Colon (tissue), 2 donors: ENCODE measurements around the gene GCHFR.

ENCODE experiments used
- FAIRE-seq: peaks from 2 replicates; lab custom pipeline; 2012; peaks lifted over from hg19 to GRCh38; lab: Jason Lieb, UNC
- donor health status: control.
- donor health status: control.

The GCHFR gene

DNA sequence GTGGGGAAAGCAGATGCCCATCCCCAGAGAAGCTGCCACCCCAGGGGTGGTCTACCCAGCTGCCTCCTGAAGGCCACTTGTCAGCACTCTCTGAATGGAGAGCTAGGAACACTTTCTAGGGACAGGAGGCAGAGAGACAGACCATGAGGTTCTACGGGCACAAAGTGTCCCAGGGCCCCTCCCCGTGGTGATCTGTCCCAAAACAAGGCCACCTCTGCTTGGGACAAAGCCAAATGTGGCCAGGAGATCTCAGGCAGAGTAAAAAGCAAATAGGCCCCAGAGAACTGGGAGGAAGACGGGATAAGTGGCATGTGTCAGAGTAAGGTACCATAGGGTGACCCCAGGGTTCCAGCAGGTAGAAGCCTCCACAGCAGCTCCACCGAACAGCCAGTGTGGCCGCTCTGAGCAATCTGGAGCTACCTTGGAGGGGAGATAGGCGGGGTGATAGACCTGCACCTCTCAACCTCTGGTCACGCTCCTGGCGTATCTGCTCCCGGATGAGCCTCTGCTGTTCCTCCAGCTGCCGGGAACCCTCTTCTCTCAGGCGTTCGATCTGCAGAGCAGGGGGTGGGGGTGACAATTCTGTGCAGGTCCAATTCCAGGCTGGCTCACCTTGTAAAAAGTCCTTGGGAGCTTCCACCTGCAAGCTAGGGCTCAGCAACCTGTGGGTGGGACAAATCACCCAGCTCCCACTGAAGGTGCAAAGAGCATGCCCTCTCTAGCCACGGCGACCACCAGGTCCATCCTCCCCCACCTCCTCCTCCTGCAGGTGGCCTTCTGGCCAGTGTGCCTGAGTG lies 12.1 kb downstream of the GCHFR start:
- no peak for FAIRE-seq

DNA sequence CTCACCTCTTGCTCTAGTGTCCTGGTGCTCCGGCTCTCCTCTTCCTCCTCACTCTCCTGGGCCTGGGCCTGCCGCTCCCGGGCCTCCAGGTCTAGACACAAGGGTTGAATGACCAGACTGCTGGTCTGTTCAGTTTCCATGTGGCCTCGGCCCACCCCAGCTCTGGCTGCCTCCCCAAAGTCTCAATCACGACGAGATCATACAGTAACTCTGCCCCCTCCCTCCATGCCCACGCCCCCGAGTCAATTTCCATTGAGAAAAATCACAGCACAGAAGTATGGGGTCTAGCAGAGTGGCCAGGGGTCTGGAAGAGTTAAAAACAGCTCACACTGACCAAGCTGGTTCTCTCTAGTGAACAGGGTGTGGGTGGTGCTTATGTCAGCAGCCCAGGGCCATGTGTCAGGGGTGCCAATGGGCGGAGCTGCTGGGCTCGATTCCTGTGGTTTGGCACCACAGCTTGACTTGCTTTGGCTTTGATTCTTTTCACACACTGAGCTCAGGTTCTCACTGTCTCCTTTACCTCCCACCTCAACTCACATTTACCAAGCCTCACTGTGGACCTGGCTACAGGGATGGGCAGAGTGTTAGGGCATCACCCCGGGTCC lies 12.8 kb downstream of the GCHFR start:
- FAIRE-seq, result no peak

DNA sequence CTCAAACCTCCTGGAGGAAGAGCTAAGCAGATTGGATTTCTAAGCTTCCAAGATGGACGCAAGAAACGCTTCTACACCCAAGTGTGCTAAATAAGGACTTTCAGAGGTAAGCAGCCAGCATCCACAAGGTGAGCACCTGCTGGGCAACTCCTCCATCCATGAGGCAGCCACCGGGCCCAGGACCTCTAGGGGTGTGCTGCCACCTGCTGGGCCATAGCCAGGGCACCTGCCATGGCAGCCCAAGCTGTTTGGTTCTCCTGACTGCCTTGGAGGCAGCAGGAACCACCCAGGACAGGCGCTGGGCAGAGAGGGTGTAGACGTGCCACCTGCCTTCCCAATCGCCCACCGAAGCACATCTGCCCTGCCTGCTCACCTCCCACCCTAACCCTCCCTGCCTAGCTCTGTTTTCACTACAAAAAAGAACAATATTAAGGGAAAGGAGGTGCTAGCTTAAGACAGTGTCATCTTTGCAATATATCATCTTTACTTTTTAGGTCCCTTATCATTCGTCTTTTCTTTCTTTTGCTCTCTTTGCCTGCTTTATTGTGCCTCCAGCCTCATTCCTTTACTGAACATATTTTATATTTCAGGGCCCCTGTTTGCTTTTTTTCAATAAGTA lies 18.9 kb downstream of the GCHFR start:
- FAIRE-seq, result no peak

- FAIRE-seq, result no peak
Measured at GRCh38 chr15:40785164-40785563, 21.3 kb downstream of the GCHFR start.

GRCh38 chr15:40785814-40786213 lies 21.9 kb downstream of the GCHFR start:
- no peak for FAIRE-seq

GRCh38 chr15:40787344-40787841 lies 23.5 kb downstream of the GCHFR start:
- FAIRE-seq, result no peak

- FAIRE-seq, result no peak
Measured at GRCh38 chr15:40787991-40788390, 24.1 kb downstream of the GCHFR start.

DNA sequence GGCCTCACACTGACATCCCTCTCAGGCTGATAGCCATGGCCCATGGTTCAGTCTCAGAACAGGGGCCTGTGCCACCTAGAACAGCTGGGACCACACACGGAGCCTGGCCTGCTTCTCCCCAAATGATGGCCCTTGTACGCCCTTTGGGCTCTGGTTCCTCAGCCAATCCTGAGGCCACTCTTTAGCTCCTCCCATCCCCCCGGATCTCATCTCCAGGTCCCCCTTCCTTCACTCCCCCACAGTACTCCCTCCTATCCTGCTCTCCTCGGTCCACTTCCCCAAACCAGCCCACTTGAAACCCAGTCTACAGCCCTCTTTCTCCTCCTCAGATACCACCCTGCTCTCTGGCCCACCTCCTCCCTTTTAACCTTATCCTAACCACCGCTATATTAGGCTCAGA lies 25.3 kb downstream of the GCHFR start:
- FAIRE-seq, result no peak

- FAIRE-seq, result no peak
Measured at GRCh38 chr15:40789999-40790398, 26.1 kb downstream of the GCHFR start.

- no peak for FAIRE-seq
Measured at GRCh38 chr15:40790718-40791117, 26.9 kb downstream of the GCHFR start.

- FAIRE-seq, result no peak
Measured at GRCh38 chr15:40792394-40792793, 28.5 kb downstream of the GCHFR start.

DNA sequence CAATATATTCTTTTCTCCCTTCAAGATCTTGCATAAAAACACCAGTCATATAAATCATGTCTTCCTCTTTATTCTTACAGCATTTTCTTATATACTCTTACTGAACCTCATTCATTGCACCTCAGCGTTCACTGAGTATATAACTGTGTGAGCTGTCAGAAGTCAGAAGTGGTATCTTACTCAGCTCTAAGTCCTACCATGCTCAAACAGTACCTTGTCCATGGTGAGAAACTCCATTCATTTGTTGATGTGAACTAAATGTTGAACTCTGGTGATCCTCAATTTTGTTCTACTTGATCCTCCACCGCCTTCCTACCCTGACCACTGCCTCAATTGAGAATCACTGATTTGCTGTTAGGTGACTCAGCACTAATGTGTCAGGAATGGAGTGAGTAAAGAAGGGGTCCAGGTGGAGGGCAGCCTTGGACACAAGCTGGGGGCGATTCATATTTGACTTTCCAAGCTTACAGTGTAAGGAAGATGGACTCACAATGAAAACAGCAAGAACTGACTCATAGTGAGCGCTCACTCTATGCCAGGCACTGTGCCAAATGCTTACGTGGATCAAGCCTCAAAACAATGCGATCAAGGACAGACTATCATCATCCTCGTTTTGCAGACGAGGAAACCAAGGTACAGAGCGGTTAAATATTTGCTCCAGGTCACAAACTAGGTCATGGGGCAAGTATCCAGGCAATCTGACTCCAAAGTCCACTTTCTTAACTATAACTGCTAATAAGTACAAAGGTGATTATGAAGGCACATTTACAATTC lies 29.5 kb downstream of the GCHFR start:
- FAIRE-seq, result no peak

- no peak for FAIRE-seq
Measured at GRCh38 chr15:40796041-40796440, 32.2 kb downstream of the GCHFR start.

- FAIRE-seq, result no peak
Measured at GRCh38 chr15:40796512-40796911, 32.6 kb downstream of the GCHFR start.

- FAIRE-seq, result no peak
Measured at GRCh38 chr15:40799523-40799922, 35.7 kb downstream of the GCHFR start.

DNA sequence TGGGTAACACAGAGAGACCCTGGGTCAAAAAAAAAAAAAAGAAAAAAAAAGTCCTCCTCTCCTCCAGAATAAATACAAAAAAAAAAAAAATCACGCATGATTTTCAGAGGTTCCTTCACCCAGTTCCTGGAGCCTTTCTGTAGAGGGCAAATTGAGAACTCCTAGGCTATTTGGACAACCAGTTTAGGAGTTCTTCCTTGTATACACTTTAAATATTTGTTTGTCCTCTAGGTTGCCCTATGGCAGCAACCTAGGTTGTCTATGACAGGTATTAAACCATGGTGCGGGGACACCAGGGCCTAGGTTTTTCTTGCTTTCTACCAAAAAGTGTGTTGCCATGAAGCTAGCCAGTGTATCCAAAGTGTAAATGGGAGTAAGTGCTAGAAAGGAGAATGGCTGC lies 39.2 kb downstream of the GCHFR start:
- FAIRE-seq, result no peak

DNA sequence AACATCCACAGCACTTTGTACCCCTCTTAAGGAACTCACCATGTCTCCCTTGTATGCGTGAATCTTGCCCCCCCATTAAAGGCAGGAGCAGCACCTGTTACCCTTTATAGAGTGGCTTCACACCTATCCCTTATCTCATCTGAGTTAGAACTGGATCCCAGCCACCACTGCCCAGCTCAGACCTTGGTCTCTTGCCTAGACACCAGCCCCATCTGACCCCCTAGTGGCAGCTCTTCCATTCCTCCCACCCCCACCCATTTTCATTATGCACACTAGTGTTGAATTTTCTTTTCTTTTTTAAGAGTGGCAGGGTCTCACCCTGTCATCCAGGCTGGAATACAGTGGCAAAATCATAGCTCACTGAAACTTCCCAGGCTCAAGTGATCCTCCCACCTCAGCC lies 39.8 kb downstream of the GCHFR start:
- no peak for FAIRE-seq

DNA sequence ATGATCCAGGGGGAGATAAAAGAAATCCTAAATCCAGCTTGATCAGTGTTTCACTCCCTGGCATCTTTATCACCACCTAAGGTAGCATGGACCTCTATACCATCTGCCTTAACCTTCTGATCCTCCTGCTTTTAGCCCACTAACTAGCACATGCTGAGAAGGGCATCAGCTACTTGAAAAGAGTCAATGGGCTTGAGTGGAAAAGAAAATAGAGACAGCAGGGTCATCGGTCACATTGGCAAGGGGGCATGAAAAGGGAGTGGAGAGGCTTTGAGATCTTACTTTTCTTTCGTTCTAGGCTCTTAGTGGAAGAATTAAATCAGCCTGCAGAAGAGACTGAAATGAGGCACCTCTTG lies 42.8 kb downstream of the GCHFR start:
- FAIRE-seq, result no peak

DNA sequence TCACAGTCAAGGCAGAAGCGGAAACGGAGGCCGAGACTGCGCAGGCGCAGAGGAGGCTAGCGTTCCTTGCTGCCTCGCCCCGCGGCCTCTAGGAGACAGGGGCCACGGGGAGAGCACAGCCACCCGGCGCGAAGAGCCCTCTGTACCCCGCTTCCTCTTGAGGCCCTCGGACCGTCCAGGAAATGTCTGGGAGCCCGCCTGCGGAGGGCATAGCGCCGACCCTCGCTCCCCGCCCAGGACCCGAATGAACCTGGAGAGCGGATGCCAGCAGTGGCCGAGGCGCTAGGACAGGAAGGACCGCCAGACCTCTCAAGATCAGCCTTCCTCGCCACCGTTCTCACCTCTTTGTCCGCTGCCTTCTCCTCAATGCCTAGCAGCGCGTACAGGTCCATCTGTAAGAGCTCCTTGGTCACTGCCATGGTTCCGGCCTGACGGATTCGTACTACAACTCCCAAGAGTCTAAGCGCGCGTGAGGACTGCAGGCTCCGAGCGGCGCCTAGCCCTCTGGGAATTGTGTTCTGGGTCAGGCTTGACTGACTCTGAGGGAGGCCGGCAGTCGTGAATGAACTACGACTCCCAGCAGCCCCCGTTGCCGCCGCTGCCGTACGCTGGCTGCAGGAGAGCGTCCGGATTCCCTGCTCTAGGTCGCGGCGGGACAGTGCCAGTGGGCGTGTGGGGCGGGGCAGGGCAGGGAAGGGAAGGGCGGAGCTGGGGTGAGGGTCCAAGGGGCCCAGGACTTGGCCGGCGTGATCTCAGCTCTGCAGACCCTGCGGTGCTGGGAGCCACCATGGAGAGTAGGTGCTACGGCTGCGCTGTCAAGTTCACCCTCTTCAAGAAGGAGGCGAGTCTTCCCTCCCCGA lies 43.4 kb downstream of the GCHFR start, which contains the start of the genes DNAJC17 and ZFYVE19:
TSS of gene DNAJC17 (minus strand) at position 446 of the 860 bp plus-strand sequence. CDS start at position 419, 27 bp downstream.
TSS of gene ZFYVE19 (plus strand) at position 62 of the 860 bp plus-strand sequence. CDS start at position 563, 501 bp downstream.
- no peak for FAIRE-seq

DNA sequence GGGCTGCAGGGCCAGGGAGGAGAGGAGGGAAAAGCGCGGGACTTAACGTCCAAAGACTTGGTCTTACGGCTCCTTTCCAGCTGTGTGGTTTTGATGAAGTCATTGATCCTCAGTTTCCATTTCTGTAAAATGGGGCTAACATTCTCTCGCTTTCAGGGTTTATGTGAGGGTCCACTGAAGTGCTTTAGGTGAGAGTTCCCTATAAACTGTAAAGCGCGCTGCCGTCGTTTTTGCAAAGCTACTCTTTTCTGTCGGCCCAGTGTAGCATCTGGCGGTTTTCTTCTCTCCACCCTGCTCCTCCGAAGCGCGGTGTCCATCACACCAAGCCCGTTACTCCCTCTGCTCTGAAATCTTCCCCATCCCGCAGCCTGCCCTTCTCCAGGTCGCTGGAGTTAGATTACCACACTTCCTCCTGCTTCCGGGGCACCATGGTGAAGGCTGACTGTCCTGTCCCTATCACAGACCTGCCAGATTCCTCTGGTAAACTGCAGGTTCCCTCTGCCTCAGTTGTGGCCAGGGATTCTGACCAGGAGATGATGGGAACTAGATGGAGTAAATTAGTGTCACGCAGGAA lies 44.1 kb downstream of the GCHFR start:
- FAIRE-seq, result no peak

DNA sequence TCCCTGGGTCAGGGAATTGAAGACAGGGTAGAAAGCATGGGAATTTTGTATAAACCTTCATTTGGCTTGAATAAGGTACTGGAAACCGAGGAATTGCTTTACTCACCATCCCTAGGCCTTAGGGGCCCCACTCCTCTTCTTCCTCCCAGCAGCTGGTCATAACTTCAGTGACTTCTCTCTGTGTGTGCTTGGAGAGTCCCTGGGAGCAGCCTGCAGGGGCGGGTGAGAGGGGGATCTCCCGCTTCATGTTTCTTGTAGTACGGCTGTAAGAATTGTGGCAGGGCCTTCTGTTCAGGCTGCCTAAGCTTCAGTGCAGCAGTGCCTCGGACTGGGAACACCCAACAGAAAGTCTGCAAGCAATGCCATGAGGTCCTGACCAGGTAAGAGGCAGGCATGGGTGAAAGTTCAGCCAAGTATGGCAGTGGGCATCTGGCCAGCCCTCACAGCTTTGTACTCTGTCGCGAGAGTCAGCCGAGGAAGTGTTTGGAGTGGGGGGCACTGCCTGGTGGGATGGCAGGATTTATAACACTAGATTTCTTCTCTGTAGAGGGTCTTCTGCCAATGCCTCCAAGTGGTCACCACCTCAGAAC lies 45.1 kb downstream of the GCHFR start:
- no peak for FAIRE-seq
